ENCODE results near the gene ATP6AP2.
"Not testable (repeated sequence)": the region's sequence is repeated elsewhere in the genome, so short reads cannot be mapped to it uniquely, and the experiment has no call there.

The ATP6AP2 gene

DNA sequence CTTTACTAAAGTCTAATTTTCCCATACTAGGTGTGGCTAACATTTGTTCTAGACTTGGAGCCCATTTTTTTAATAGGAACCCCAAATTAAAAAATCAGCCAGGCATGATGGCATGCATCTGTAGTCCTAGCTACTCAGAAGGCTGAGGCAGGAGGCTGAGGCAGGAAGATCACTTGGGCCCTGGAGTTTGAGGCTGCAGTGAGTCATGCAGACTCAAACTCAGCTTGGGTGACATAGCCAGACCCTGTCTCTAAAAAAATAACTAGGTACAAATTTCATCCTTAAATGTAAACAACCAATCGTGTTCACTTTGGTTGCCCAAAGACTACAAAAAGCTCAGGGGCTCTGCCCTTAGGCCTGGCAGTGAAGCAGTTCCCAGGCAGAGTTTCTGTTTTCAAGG lies 6.9 kb downstream of the ATP6AP2 start:
- H4K8ac ChIP-seq (ENCODE audit: low read depth, low read length); H3K14ac ChIP-seq (ENCODE audit: low read length); H3K27ac ChIP-seq (replicated peaks; ENCODE audit: low read length); H2BK120ac ChIP-seq (ENCODE audit: low read depth, low read length); H3K9ac ChIP-seq (ENCODE audit: low read depth, low read length, poor library complexity); H4K91ac ChIP-seq (ENCODE audit: low read depth, low read length, poor library complexity); H2AFZ ChIP-seq (ENCODE audit: low read length); H2BK12ac ChIP-seq (ENCODE audit: low read length); H2BK15ac ChIP-seq (ENCODE audit: low read length); DNase-seq (ENCODE audit: low spot score); H3K18ac ChIP-seq (ENCODE audit: low read length); H2BK5ac ChIP-seq (ENCODE audit: low read length); H3K4me3 ChIP-seq (ENCODE audit: low read length in 2 of 2); H3K4ac ChIP-seq (ENCODE audit: low read length); H3K4me1 ChIP-seq (ENCODE audit: control insufficient read depth in 2 of 2, insufficient read depth in 1 of 2, low read depth in 1 of 2, low read length in 2 of 2); H3K23ac ChIP-seq (ENCODE audit: low read depth, low read length, poor library complexity); H2AK5ac ChIP-seq (ENCODE audit: low read depth, low read length); H3K79me1 ChIP-seq (ENCODE audit: low read depth, low read length); H3K27me3 ChIP-seq (ENCODE audit: control insufficient read depth in 3 of 3, insufficient read depth in 3 of 3, low read depth in 1 of 3, low read length in 3 of 3); H3K4me2 ChIP-seq (ENCODE audit: insufficient read depth, low read length, poor library complexity, severe bottlenecking); H3K9me3 ChIP-seq (replicated peaks in 1 of 2; ENCODE audit: control insufficient read depth in 2 of 2, insufficient read depth in 1 of 2, low read depth in 1 of 2, low read length in 2 of 2): not testable (repeated sequence)
- peaks cover 0 to 25% of the 10 kb centered on the region in 2 donors for H3K36me3 ChIP-seq (replicated peaks in 1 of 2; ENCODE audit: control insufficient read depth in 2 of 2, insufficient read depth in 2 of 2, low read length in 2 of 2)
- no CpG with 5 or more reads among the region's 1 CpG for WGBS, 2 donors (ENCODE audit: extremely low coverage in 2 of 2, insufficient read length in 2 of 2, insufficient replicate concordance in 1 of 2)

DNA sequence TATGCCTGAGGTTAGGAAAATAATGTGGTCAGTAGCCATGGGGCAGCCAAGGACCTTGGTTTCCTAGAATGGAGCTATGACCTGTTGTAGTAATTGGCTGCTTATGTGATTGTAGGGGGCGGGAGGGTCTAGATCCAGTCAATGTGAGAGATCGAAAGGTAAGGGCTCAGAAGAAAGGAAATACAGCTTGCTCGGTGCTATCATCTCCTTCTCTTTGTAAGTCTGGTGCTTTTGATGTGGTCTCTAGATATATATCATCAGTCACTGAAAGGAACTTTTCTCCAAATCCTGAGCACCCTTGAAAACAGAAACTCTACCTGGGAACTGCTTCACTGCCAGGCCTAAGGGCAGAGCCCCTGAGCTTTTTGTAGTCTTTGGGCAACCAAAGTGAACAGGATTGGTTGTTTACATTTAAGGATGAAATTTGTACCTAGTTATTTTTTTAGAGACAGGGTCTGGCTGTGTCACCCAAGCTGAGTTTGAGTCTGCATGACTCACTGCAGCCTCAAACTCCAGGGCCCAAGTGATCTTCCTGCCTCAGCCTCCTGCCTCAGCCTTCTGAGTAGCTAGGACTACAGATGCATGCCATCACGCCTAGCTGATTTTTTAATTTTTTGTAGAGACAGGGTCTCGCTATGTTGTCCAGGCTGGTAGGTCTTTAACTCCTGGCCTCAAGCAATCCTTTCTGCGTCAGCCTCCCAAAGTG lies 9.0 kb downstream of the ATP6AP2 start:
- not testable (repeated sequence) for H2BK12ac ChIP-seq (ENCODE audit: low read length); H3K4me1 ChIP-seq (ENCODE audit: control insufficient read depth in 2 of 2, insufficient read depth in 1 of 2, low read depth in 1 of 2, low read length in 2 of 2)
- WGBS, 2 donors (ENCODE audit: extremely low coverage in 2 of 2, insufficient read length in 2 of 2, insufficient replicate concordance in 1 of 2): no CpG with 5 or more reads among the region's 6 CpGs

DNA sequence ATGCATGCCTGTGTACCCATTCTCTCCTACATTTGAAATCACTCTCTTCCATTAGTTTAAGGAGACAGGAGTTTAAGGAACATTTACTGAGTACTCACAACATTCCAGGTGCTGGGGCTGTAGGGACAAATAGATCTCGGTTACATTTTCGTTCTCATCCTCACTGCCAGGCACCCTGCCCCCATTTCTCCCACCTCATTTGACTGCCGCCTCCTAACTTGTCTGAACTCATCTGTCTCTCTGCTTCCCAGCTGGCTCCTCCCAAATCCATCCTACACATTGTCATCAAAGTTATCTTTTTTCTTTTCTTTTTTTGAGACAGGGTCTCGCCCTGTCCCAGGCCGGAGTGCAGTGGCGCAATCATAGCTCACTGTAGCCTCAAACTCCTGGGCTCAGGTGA lies 22.7 kb downstream of the ATP6AP2 start:
- H2AFZ ChIP-seq (ENCODE audit: low read length): no peak overlapping the region
- H2BK5ac ChIP-seq (ENCODE audit: low read length): no peak overlapping the region
- H4K8ac ChIP-seq (ENCODE audit: low read depth, low read length): no peak overlapping the region
- no peak for DNase-seq (ENCODE audit: low spot score)
- H3K4me2 ChIP-seq (ENCODE audit: insufficient read depth, low read length, poor library complexity, severe bottlenecking): no peak overlapping the region
- H3K4ac ChIP-seq (ENCODE audit: low read length): no peak overlapping the region
- no peaks in the 10 kb centered on the region for H3K27me3 ChIP-seq (ENCODE audit: control insufficient read depth in 3 of 3, insufficient read depth in 3 of 3, low read depth in 1 of 3, low read length in 3 of 3)
- H3K9me3 ChIP-seq (replicated peaks in 1 of 2; ENCODE audit: control insufficient read depth in 2 of 2, insufficient read depth in 1 of 2, low read depth in 1 of 2, low read length in 2 of 2): no peaks in the 10 kb centered on the region
- H3K23ac ChIP-seq (ENCODE audit: low read depth, low read length, poor library complexity): no peak overlapping the region
- H3K9ac ChIP-seq (ENCODE audit: low read depth, low read length, poor library complexity): no peak overlapping the region
- H3K79me1 ChIP-seq (ENCODE audit: low read depth, low read length): no peaks in the 10 kb centered on the region
- no CpG with 5 or more reads among the region's 6 CpGs for WGBS, 2 donors (ENCODE audit: extremely low coverage in 2 of 2, insufficient read length in 2 of 2, insufficient replicate concordance in 1 of 2)
- H2AK5ac ChIP-seq (ENCODE audit: low read depth, low read length): no peak overlapping the region
- no peak overlapping the region for H4K91ac ChIP-seq (ENCODE audit: low read depth, low read length, poor library complexity)
- no peak overlapping the region for H2BK120ac ChIP-seq (ENCODE audit: low read depth, low read length)
- no peak overlapping the region for H3K14ac ChIP-seq (ENCODE audit: low read length)
- no peak overlapping the region for H3K4me3 ChIP-seq (ENCODE audit: low read length in 2 of 2)
- no peak overlapping the region for H3K18ac ChIP-seq (ENCODE audit: low read length)
- peaks cover 3 to 33% of the 10 kb centered on the region in 2 donors for H3K36me3 ChIP-seq (replicated peaks in 1 of 2; ENCODE audit: control insufficient read depth in 2 of 2, insufficient read depth in 2 of 2, low read length in 2 of 2)
- no peaks in the 10 kb centered on the region for H3K4me1 ChIP-seq (ENCODE audit: control insufficient read depth in 2 of 2, insufficient read depth in 1 of 2, low read depth in 1 of 2, low read length in 2 of 2)
- no peak overlapping the region for H3K27ac ChIP-seq (replicated peaks; ENCODE audit: low read length)
- no peak overlapping the region for H2BK12ac ChIP-seq (ENCODE audit: low read length)
- no peak overlapping the region for H2BK15ac ChIP-seq (ENCODE audit: low read length)

More for the DNA sequence above, 9.0 kb downstream of the ATP6AP2 start:
- H2BK120ac ChIP-seq (ENCODE audit: low read depth, low read length); H3K4me3 ChIP-seq (ENCODE audit: low read length in 2 of 2); H3K9ac ChIP-seq (ENCODE audit: low read depth, low read length, poor library complexity); H3K14ac ChIP-seq (ENCODE audit: low read length); H2AFZ ChIP-seq (ENCODE audit: low read length); H4K91ac ChIP-seq (ENCODE audit: low read depth, low read length, poor library complexity); H3K4me2 ChIP-seq (ENCODE audit: insufficient read depth, low read length, poor library complexity, severe bottlenecking); H3K23ac ChIP-seq (ENCODE audit: low read depth, low read length, poor library complexity); H3K27ac ChIP-seq (replicated peaks; ENCODE audit: low read length); H3K9me3 ChIP-seq (replicated peaks in 1 of 2; ENCODE audit: control insufficient read depth in 2 of 2, insufficient read depth in 1 of 2, low read depth in 1 of 2, low read length in 2 of 2); H2BK5ac ChIP-seq (ENCODE audit: low read length); H3K27me3 ChIP-seq (ENCODE audit: control insufficient read depth in 3 of 3, insufficient read depth in 3 of 3, low read depth in 1 of 3, low read length in 3 of 3); H2BK15ac ChIP-seq (ENCODE audit: low read length); DNase-seq (ENCODE audit: low spot score); H4K8ac ChIP-seq (ENCODE audit: low read depth, low read length); H2AK5ac ChIP-seq (ENCODE audit: low read depth, low read length); H3K79me1 ChIP-seq (ENCODE audit: low read depth, low read length); H3K18ac ChIP-seq (ENCODE audit: low read length); H3K4ac ChIP-seq (ENCODE audit: low read length): not testable (repeated sequence)
- peaks cover 0 to 34% of the 10 kb centered on the region in 2 donors for H3K36me3 ChIP-seq (replicated peaks in 1 of 2; ENCODE audit: control insufficient read depth in 2 of 2, insufficient read depth in 2 of 2, low read length in 2 of 2)

DNA sequence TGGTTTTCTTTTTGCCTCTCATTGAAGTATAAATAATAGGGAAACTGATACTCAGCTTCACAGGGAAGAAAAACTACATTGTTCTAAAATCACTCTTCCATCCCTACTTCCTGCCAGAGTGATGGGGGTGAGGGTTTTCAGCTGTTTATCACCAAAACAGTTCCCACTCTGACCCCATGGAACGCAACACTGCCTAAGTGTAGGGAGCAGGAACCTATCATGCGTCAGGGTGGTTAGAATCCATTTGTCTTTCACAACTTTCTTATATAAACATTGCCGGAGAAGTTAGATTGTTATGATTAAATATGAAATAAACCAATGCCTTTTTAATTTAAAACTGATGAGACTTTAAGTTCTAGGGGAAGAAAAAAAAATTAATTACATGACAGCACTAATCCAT lies 26.6 kb downstream of the ATP6AP2 start:
- H3K79me1 ChIP-seq (ENCODE audit: low read depth, low read length): no peaks in the 10 kb centered on the region
- no peak overlapping the region for H3K27ac ChIP-seq (replicated peaks; ENCODE audit: low read length)
- H3K18ac ChIP-seq (ENCODE audit: low read length): no peak overlapping the region
- no peak overlapping the region for H2BK12ac ChIP-seq (ENCODE audit: low read length)
- H3K4me1 ChIP-seq (ENCODE audit: control insufficient read depth in 2 of 2, insufficient read depth in 1 of 2, low read depth in 1 of 2, low read length in 2 of 2): no peaks in the 10 kb centered on the region
- no peak overlapping the region for H2AK5ac ChIP-seq (ENCODE audit: low read depth, low read length)
- no peak overlapping the region for H3K9ac ChIP-seq (ENCODE audit: low read depth, low read length, poor library complexity)
- no peaks in the 10 kb centered on the region for H3K9me3 ChIP-seq (replicated peaks in 1 of 2; ENCODE audit: control insufficient read depth in 2 of 2, insufficient read depth in 1 of 2, low read depth in 1 of 2, low read length in 2 of 2)
- H3K36me3 ChIP-seq (replicated peaks in 1 of 2; ENCODE audit: control insufficient read depth in 2 of 2, insufficient read depth in 2 of 2, low read length in 2 of 2): peaks cover 0 to 4% of the 10 kb centered on the region in 2 donors
- no peak overlapping the region for H3K14ac ChIP-seq (ENCODE audit: low read length)
- H2BK120ac ChIP-seq (ENCODE audit: low read depth, low read length): no peak overlapping the region
- no peak overlapping the region for H3K23ac ChIP-seq (ENCODE audit: low read depth, low read length, poor library complexity)
- H2BK15ac ChIP-seq (ENCODE audit: low read length): no peak overlapping the region
- no peak overlapping the region for H4K8ac ChIP-seq (ENCODE audit: low read depth, low read length)
- no peak for DNase-seq (ENCODE audit: low spot score)
- no peaks in the 10 kb centered on the region for H3K27me3 ChIP-seq (ENCODE audit: control insufficient read depth in 3 of 3, insufficient read depth in 3 of 3, low read depth in 1 of 3, low read length in 3 of 3)
- no peak overlapping the region for H3K4me3 ChIP-seq (ENCODE audit: low read length in 2 of 2)
- no peak overlapping the region for H3K4ac ChIP-seq (ENCODE audit: low read length)
- H2BK5ac ChIP-seq (ENCODE audit: low read length): no peak overlapping the region
- no CpG with 5 or more reads among the region's 3 CpGs for WGBS, 2 donors (ENCODE audit: extremely low coverage in 2 of 2, insufficient read length in 2 of 2, insufficient replicate concordance in 1 of 2)
- no peak overlapping the region for H4K91ac ChIP-seq (ENCODE audit: low read depth, low read length, poor library complexity)
- H2AFZ ChIP-seq (ENCODE audit: low read length): no peak overlapping the region
- no peak overlapping the region for H3K4me2 ChIP-seq (ENCODE audit: insufficient read depth, low read length, poor library complexity, severe bottlenecking)

All from neuronal stem cell (in vitro differentiated cells).